Naive thymus-derived CD4-positive, alpha-beta T cell (primary cell): ENCODE data around the gene SNX9. TPM values are rescaled to one million over a fixed set of nuclear protein-coding genes. Genes with fewer than 3 reads are reported as not detected.

Experiments
- ATAC-seq: fragments of 150-1000 bp; cut with Tn5 transposase; 2 replicates; pipeline ENCODE4 v1.10.0; 2021; ENCODE audit warnings: mild to moderate bottlenecking, moderate library complexity
- CTCF ChIA-PET: fragments of 350-600 bp; sonication (Branson Sonifier 250); formaldehyde crosslinking; loops from one replicate; lab custom pipeline; 2021; ENCODE audit warnings: antibody characterized with exemption; lab: Charles Lee
- POLR2A ChIA-PET: fragments of 350-600 bp; sonication (Branson Sonifier 250); formaldehyde crosslinking; loops from one replicate; lab custom pipeline; 2021; ENCODE audit warnings: antibody characterized with exemption, inconsistent platforms; lab: Charles Lee
- DNase-seq, 9 donors: peaks; one replicate each; pipeline versions ENCODE4 v3.0.0 to v3.0.0-alpha.2; 2020 to 2022; ENCODE audit warnings: mixed read lengths in 1 of 9
- H3K27ac ChIP-seq: one replicate; pipeline ENCODE4 v1.7.0; 2013; ENCODE audit warnings: mild to moderate bottlenecking, low read depth, low read length, moderate library complexity
- H3K27me3 ChIP-seq, 2 donors: one replicate each; pipeline ENCODE4 v1.7.0; 2013; ENCODE audit warnings: low read length in 2 of 2, mild to moderate bottlenecking in 2 of 2, moderate library complexity in 2 of 2; ENCODE audit not compliant: control insufficient read depth in 2 of 2, insufficient read depth in 2 of 2
- H3K36me3 ChIP-seq, 3 experiments: 1 replicate in 2 of 3; 2 replicates in 1 of 3; pipeline ENCODE4 v1.7.0; 2013; ENCODE audit warnings: low read length in 3 of 3, mild to moderate bottlenecking in 3 of 3, moderate library complexity in 1 of 3; ENCODE audit not compliant: insufficient read depth in 3 of 3, control insufficient read depth in 2 of 3
- H3K4me1 ChIP-seq, 2 donors: one replicate each; pipeline ENCODE4 v1.7.0; 2013; ENCODE audit warnings: low read length in 2 of 2, mild to moderate bottlenecking in 2 of 2, moderate library complexity in 1 of 2; ENCODE audit not compliant: control insufficient read depth in 2 of 2, insufficient read depth in 2 of 2
- H3K4me3 ChIP-seq: 2 replicates; pipeline ENCODE4 v1.7.0; 2013; ENCODE audit warnings: mild to moderate bottlenecking, low read length
- H3K9me3 ChIP-seq, 3 experiments: 1 replicate in 2 of 3; 2 replicates in 1 of 3; pipeline ENCODE4 v1.7.0; 2013; ENCODE audit warnings: low read length in 3 of 3; ENCODE audit not compliant: control insufficient read depth in 2 of 3
- H3K27ac Mint-ChIP-seq, 9 donors: one replicate each; pipeline ENCODE4 v1.8.0; 2020 to 2022; ENCODE audit warnings: mixed read lengths in 9 of 9, mild to moderate bottlenecking in 8 of 9, moderate library complexity in 5 of 9, inconsistent platforms in 2 of 9
- H3K27me3 Mint-ChIP-seq, 5 donors: one replicate each; pipeline ENCODE4 v1.8.0; 2021 to 2022; ENCODE audit warnings: mixed read lengths in 5 of 5, mild to moderate bottlenecking in 1 of 5
- H3K36me3 Mint-ChIP-seq, 5 donors: one replicate each; pipeline ENCODE4 v1.8.0; 2020 to 2022; ENCODE audit warnings: mixed read lengths in 5 of 5, mild to moderate bottlenecking in 3 of 5, inconsistent platforms in 1 of 5
- H3K4me1 Mint-ChIP-seq, 7 donors: one replicate each; pipeline ENCODE4 v1.8.0; 2020 to 2022; ENCODE audit warnings: mixed read lengths in 7 of 7, mild to moderate bottlenecking in 3 of 7, inconsistent platforms in 1 of 7
- H3K4me3 Mint-ChIP-seq, 10 donors: one replicate each; pipeline ENCODE4 v1.8.0; 2020 to 2022; ENCODE audit warnings: mild to moderate bottlenecking in 10 of 10, mixed read lengths in 10 of 10, moderate library complexity in 6 of 10, inconsistent platforms in 2 of 10
- H3K9me3 Mint-ChIP-seq, 11 donors: one replicate each; pipeline ENCODE4 v1.8.0; 2020 to 2022; ENCODE audit warnings: mixed read lengths in 11 of 11, mild to moderate bottlenecking in 4 of 11, inconsistent platforms in 1 of 11, moderate library complexity in 1 of 11
- intact Hi-C, 2 donors: fragments of 100-400 bp; cut with micrococcal nuclease; formaldehyde crosslinking; loops; one replicate each; pipeline ENCODE4 v1.15.1; 2023
- polyA plus RNA-seq, 2 donors: library from polyadenylated mRNA; unstranded; fragments of 300-500 nt; fragmentation: Illumina TruSeq; gene quantifications; one replicate each; pipeline ENCODE4 v1.2.3, GENCODE V29; 2021
- total RNA-seq, 6 experiments: library from RNA in 5 of 6; stranded (reverse) in 5 of 6; gene quantifications; 1 replicate in 5 of 6; 2 replicates in 1 of 6; pipeline ENCODE4 v1.2.3 and lab custom pipeline; 2021 to 2026

The SNX9 gene
- total and polyA plus RNA-seq, 7 experiments from 2014 or later, result 13.4 to 51.5 (median 36.4) TPM

GRCh38 chr6:157994125-157994795, 171.2 kb downstream of the SNX9 start:
- Histone ChIP-seq H3K9me3 (no peaks in the 10 kb centered on the region), H3K27ac (no peak overlapping the region), H3K27me3 (no peaks in the 10 kb centered on the region), H3K4me1 (peaks cover 3 to 29% of the 10 kb centered on the region in 2 donors), H3K36me3 (no peaks in the 10 kb centered on the region), H3K4me3 (no peak overlapping the region)
- ChIA-PET POLR2A (interaction anchor here (0.6 to 1.4 kb wide), 5 partner anchors 9 to 127 kb away, joined by 3 to 6 read pairs (median 4); no protein-coding TSS in a partner anchor), CTCF (interaction anchor here (0.7 to 1.3 kb wide), 3 partner anchors 10 to 1041 kb away, joined by 3 read pairs; no protein-coding TSS in a partner anchor)
- peaks cover 0 to 8% (median 7%) of the 10 kb centered on the region in 5 donors for H3K36me3 Mint-ChIP-seq
- ATAC-seq (no peak), DNase-seq (no peak)
- no peaks in the 10 kb centered on the region for H3K27me3 Mint-ChIP-seq
- intact Hi-C loops, result no loop called here
- peak overlapping the region in 7 of 9 donors; percentile 5 to 95 (median 56) for H3K27ac Mint-ChIP-seq
- peaks cover 0 to 2% (median 0%) of the 10 kb centered on the region in 11 donors for H3K9me3 Mint-ChIP-seq
- peak overlapping the region in 4 of 10 donors; percentile 1 to 48 (median 22) for H3K4me3 Mint-ChIP-seq
- peaks cover 41 to 94% (median 81%) of the 10 kb centered on the region in 7 donors for H3K4me1 Mint-ChIP-seq

Other genes with a start within 250 kb of the SNX9 start
- gene SYNJ2, start 158.6 kb downstream of the SNX9 start, total RNA-seq, result 10 to 100 TPM; 22.4 to 36.6 (median 22.5) TPM
- 10 to 100 TPM; 12.0 to 18.0 TPM for gene SYNJ2, start 158.6 kb downstream of the SNX9 start, polyA plus RNA-seq